Effector memory CD8-positive, alpha-beta T cell (primary cell): ENCODE data around the gene DEFB108B.
"Not testable (repeated sequence)": the region's sequence is repeated elsewhere in the genome, so short reads cannot be mapped to it uniquely, and the experiment has no call there.

Experiments used
- ATAC-seq: fragments of 150-1000 bp; cut with Tn5 transposase; replicated peaks from 2 replicates; pipeline ENCODE4 v1.10.0; 2021; ENCODE audit warnings: mild to moderate bottlenecking, moderate library complexity
- DNase-seq, 3 experiments: peaks; one replicate each; pipeline ENCODE4 v3.0.0; 2021
- H3K27ac Mint-ChIP-seq, 2 donors: one replicate each; pipeline ENCODE4 v1.8.0; 2022; ENCODE audit warnings: mild to moderate bottlenecking in 2 of 2, mixed read lengths in 2 of 2, moderate library complexity in 2 of 2
- H3K27me3 Mint-ChIP-seq, 2 donors: one replicate each; pipeline ENCODE4 v1.8.0; 2022; ENCODE audit warnings: mixed read lengths in 2 of 2
- H3K36me3 Mint-ChIP-seq: one replicate; pipeline ENCODE4 v1.8.0; 2022; ENCODE audit warnings: mild to moderate bottlenecking, moderate library complexity, mixed read lengths; ENCODE audit not compliant: insufficient read depth
- H3K4me1 Mint-ChIP-seq, 2 donors: one replicate each; pipeline ENCODE4 v1.8.0; 2022; ENCODE audit warnings: low read depth in 2 of 2, mixed read lengths in 2 of 2
- H3K4me3 Mint-ChIP-seq, 2 donors: one replicate each; pipeline ENCODE4 v1.8.0; 2022; ENCODE audit warnings: mild to moderate bottlenecking in 2 of 2, mixed read lengths in 2 of 2, moderate library complexity in 2 of 2
- H3K9me3 Mint-ChIP-seq, 2 donors: one replicate each; pipeline ENCODE4 v1.8.0; 2022; ENCODE audit warnings: mixed read lengths in 2 of 2

Gene DEFB108B

DNA sequence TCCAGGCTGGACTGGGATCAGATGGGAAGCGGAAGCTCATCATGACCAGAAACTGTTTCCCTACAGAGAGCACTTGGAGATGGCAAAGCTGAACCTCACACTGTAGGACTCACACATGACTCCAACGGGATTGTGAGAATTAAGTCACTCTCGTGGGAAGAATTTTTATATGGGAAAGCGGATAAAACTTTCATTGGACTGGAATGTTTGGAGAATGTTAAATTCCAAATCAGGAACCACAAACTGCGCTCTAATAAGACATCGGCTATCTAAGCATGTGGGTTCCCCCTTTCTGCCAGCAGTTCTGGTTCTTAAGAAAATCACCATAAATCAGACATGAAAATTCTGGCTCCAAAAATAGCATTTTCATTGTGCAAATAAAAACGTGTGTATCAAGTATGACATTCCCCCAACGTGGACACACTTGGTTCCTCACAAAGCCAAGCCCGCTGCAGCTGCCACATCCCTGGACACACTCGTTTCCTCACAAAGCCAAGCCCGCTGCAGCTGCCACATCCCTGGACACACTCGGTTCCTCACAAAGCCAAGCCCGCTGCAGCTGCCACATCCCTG, 33.4 kb upstream of the DEFB108B start:
- not testable (repeated sequence) for H3K9me3 Mint-ChIP-seq, H3K4me3 Mint-ChIP-seq, H3K27ac Mint-ChIP-seq, H3K27me3 Mint-ChIP-seq, DNase-seq, ATAC-seq, H3K36me3 Mint-ChIP-seq, H3K4me1 Mint-ChIP-seq

GRCh38 chr11:71800335-71800953, 32.6 kb upstream of the DEFB108B start:
- not testable (repeated sequence) for H3K4me3 Mint-ChIP-seq, H3K9me3 Mint-ChIP-seq, H3K36me3 Mint-ChIP-seq, H3K4me1 Mint-ChIP-seq, H3K27me3 Mint-ChIP-seq, H3K27ac Mint-ChIP-seq
- ATAC-seq, result peak; percentile 42
- peak; percentile 81 to 87 (median 82) for DNase-seq

DNA sequence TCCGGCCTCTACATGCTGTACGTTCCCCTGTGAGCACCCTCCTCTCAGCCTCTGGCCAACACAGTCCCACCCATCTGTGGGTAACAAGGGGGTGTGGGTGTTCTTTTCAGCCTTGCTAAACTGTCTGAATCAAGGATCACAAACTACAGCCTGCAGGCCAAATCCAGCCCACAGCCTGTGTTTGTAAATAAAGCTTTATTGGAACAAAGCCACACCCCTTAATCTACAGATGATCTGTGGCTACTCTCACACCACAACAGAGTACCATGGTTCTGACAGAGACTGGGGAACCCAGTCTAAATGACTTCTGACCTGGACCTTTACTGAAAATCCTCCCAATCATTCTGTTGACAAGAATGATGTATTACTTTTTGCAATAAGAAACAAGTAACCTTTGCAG, 32.0 kb upstream of the DEFB108B start:
- ATAC-seq, H3K27me3 Mint-ChIP-seq, H3K4me1 Mint-ChIP-seq, H3K4me3 Mint-ChIP-seq, DNase-seq, H3K9me3 Mint-ChIP-seq, H3K36me3 Mint-ChIP-seq, H3K27ac Mint-ChIP-seq: not testable (repeated sequence)

DNA sequence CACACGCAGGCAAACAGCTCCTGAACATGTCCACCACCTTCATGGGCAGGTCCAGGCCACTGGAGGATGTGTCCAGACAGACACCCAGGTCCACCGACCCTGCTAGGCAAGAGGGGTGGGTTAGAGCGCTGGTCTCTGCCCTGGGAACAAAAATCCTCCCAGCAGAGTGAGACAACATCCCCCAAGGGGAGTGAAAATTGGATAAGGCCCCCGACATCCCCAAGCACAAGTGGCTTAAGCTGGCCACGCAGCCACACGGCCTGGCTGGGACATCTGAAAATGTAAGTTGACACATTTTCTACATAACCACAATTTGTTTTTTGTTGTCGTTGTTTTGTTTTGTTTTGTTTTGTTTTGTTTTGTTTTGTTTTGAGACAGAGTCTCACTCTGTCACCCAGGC, 30.1 kb upstream of the DEFB108B start:
- H3K36me3 Mint-ChIP-seq, ATAC-seq, DNase-seq, H3K27me3 Mint-ChIP-seq, H3K9me3 Mint-ChIP-seq, H3K27ac Mint-ChIP-seq, H3K4me3 Mint-ChIP-seq, H3K4me1 Mint-ChIP-seq: not testable (repeated sequence)

DNA sequence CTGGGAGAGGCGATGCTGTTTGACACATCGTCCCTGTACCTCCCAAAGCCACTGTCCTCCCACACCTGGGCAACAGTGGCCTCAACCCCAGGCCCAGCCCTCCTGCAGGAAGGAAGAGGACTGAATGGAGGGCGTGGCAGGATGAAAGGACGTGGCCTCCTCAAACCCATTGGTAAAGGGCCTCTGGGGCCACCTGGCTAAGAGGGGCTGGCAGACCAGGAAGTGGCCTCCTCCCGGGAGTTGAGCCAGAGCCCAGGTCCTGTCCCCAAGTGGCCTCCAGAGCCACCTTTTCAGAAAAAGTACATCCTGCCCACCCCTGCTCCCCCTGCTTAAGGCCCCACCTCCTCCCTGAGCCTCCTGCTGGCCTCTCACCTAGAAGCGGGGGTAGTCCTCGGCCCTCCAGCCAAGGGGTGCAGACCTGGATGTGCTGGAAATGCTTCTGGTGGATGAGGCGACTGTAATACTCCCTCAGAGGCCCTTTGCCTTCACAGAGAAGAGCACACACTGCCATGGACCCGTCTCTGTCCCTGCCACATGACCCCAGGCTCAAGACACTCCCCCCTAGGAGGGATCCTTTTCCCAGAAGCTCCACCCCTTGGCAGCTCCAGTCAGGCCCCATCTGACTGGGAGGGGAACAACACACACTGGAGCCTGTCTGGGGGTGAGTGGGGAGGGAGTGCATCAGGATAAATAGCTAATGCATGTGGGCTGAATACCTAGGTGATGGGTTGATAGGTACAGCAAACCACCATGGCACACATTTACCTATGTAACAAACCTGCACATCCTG, 28.6 kb upstream of the DEFB108B start:
- H3K9me3 Mint-ChIP-seq, H3K36me3 Mint-ChIP-seq, DNase-seq, H3K27me3 Mint-ChIP-seq, H3K4me1 Mint-ChIP-seq, ATAC-seq, H3K4me3 Mint-ChIP-seq, H3K27ac Mint-ChIP-seq: not testable (repeated sequence)

DNA sequence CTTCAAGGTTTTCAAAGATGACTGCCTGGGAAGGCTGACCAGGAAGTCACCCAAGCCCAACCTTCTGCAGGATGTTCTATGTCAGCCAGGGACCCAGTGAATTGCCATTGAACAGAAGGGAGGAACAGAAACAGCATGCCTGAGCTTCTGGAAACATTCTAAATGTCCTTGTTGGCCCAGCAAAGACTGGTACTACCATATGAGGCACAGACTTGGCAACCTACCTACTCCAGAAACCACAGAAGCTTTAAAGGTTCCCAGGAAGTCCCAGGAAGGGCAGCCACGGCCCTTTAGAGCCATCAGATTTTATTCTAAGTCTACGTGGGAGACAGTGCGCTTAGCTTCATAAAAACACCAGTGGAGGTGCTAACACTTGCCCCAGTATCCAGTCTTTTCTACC, 20.5 kb upstream of the DEFB108B start:
- not testable (repeated sequence) for H3K9me3 Mint-ChIP-seq, H3K27me3 Mint-ChIP-seq, DNase-seq, ATAC-seq, H3K4me1 Mint-ChIP-seq, H3K36me3 Mint-ChIP-seq
- Mint-ChIP-seq H3K4me3 (peak overlapping the region; percentile 64 to 83), H3K27ac (peak overlapping the region; percentile 61 to 86)

DNA sequence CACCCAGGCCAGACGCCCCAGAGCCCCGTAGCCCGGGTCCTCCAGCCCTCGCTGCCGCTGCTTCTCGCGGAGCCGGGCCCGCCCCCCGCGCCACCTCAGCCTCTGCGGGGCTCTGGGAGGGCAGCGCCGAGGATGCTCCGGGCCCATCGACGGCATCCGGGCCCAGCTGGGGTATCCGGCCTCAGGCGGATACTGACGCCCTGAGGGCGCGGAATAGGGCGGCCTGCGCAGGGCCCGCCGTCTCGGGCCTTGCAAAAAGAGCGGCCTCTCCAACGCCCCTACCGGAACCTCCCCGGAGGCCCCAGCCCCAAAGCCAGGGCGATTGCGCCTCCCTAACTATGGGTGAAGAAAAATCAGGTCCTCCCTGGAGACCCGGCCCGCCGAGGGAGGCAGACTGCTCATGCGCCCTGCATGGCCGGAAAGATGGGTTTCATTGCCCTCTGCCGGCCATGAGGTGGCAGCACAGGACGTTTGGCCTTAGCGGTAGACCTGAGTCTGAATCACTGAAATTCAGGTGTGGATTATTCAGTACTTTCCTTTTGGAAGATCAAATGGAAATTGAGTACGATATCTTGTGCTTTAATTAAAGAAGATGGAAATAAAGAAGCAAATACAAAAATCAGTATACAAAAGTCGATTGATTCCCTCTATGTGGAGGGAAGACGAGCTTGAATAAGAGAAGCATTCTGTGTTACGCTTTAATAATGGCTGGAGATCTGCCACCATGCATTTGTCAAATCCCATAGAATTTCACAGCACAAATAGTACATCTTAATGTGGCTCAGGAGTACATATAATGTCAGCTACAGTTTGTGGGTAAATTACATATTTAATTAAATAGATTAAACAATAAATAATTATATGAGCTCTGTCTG, 19.3 kb upstream of the DEFB108B start:
- Mint-ChIP-seq H3K4me3 (peak overlapping the region; percentile 76 to 83), H3K27ac (peak overlapping the region; percentile 86 to 90)
- ATAC-seq, result peak; percentile 99
- not testable (repeated sequence) for H3K36me3 Mint-ChIP-seq, H3K27me3 Mint-ChIP-seq, H3K9me3 Mint-ChIP-seq, H3K4me1 Mint-ChIP-seq
- peak; percentile 74 to 82 (median 78) for DNase-seq

- not testable (repeated sequence) for H3K4me1 Mint-ChIP-seq, H3K9me3 Mint-ChIP-seq, DNase-seq, H3K4me3 Mint-ChIP-seq, H3K27me3 Mint-ChIP-seq, ATAC-seq, H3K36me3 Mint-ChIP-seq, H3K27ac Mint-ChIP-seq
These were observed 11.5 kb upstream of the DEFB108B start for GRCh38 chr11:71821539-71821938.

DNA sequence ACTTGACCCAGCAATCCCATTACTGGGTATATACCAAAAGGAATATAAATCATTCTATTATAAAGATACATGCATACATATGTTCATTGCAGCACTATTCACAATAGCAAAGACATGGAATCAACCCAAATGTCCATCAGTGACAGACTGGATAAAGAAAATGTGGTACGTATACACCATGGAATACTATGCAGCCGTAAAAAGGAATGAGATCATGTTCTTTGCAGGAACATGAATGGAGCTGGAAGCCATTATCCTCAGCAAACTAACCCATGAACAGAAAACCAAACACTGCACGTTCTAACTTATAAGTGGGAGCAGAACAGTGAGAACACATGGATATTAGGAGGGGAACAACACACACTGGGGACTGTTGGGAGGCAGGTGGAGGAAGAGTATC, 3.8 kb upstream of the DEFB108B start:
- not testable (repeated sequence) for DNase-seq, H3K27ac Mint-ChIP-seq, H3K4me1 Mint-ChIP-seq, H3K27me3 Mint-ChIP-seq, H3K4me3 Mint-ChIP-seq, H3K9me3 Mint-ChIP-seq, ATAC-seq, H3K36me3 Mint-ChIP-seq

- H3K27me3 Mint-ChIP-seq, H3K27ac Mint-ChIP-seq, H3K9me3 Mint-ChIP-seq, H3K4me1 Mint-ChIP-seq, H3K4me3 Mint-ChIP-seq, DNase-seq, ATAC-seq, H3K36me3 Mint-ChIP-seq: not testable (repeated sequence)
These were observed 3.3 kb upstream of the DEFB108B start for GRCh38 chr11:71829686-71830085.

DNA sequence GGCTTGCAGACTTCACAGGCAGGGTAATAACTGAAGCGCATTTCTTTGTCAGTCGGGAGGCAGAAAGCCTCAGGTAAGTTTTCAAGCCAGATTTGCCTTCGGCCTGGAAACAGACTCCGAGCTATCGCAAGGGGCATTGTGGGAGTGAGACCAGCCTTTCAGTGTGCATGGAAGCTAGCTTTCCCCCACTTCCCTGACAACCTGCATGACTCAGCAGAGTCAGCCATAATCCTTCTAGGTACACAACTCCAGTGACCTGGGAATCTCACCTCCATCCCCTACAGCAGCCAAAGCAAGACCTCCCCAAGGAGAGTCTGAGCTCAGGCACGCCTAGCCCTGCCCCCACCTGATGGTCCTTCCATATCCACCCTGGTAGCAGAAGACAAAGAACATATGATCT, 9.7 kb downstream of the DEFB108B start:
- not testable (repeated sequence) for DNase-seq, H3K27me3 Mint-ChIP-seq

DNA sequence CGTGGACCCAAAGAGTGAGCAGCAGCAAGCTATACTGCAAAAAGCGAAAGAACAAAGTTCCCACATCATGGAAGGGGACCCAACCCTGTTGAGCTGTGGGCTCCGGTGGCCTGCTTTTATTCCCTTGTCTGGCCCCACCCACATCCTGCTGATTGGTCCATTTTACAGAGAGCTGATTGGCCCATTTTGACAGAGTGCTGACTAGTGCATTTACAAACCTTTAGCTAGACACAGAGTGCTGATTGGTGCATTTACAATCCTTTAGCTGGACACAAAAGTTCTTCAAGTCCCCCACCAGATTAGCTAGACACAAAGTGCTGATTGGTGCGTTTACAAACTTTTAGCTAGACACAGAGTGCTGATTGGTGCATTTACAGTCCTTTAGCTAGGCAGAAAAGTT, 10.4 kb downstream of the DEFB108B start:
- not testable (repeated sequence) for H3K27me3 Mint-ChIP-seq, H3K4me3 Mint-ChIP-seq, H3K27ac Mint-ChIP-seq, H3K36me3 Mint-ChIP-seq, H3K4me1 Mint-ChIP-seq, DNase-seq, ATAC-seq, H3K9me3 Mint-ChIP-seq

More for the DNA sequence above, 9.7 kb downstream of the DEFB108B start:
- not testable (repeated sequence) for ATAC-seq, H3K4me3 Mint-ChIP-seq, H3K9me3 Mint-ChIP-seq, H3K4me1 Mint-ChIP-seq, H3K36me3 Mint-ChIP-seq, H3K27ac Mint-ChIP-seq

DNA sequence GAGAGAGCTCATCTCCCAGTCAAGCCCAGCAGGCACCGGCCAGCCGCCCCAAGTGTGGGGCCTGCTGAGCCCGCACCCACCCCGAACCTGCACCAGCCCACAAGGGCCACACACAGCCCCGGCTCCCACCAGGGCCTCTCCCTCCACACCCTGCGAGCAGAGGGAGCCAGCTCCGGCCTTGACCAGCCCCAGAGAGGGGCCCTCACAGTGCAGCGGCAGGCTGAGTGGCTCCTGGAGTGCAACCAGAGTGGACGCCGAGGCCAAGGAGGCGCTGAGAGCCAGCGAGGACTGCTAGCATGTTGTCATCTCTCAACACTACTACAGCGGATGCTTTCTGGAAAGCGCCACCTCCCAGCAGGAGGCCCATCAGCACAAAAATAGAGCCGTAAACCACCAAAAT, 10.9 kb downstream of the DEFB108B start:
- H3K27ac Mint-ChIP-seq, result no peak overlapping the region
- DNase-seq (no peak), ATAC-seq (no peak)
- peaks cover 5 to 8% of the 10 kb centered on the region in 2 donors for H3K27me3 Mint-ChIP-seq
- H3K4me3 Mint-ChIP-seq, result no peak overlapping the region
- H3K4me1 Mint-ChIP-seq, result no peaks in the 10 kb centered on the region
- H3K9me3 Mint-ChIP-seq, result peaks cover 0 to 2% of the 10 kb centered on the region in 2 donors
- no peaks in the 10 kb centered on the region for H3K36me3 Mint-ChIP-seq
